ENCODE results near the gene RRAS.

DNA sequence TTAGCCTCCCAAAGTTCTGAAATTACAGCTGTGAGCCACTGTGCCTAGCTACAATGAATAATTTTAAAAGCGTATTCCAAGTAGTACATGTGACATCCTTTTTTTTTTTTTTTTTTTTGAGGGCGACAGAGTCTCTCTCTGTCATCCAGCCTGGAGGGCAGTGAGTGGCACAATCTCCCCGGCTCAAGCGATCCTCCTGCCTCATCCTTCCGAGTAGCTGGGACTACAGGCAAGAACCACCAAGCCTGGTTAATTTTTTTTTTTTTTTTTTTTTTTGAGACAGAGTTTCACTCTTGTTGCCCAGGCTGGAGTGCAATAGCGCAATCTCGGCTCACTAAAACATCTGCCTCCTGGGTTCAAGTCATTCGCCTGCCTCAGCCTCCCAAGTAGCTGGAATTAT is 52.7 kb downstream of the RRAS start:
- TF ChIP-seq, protein P1, sequence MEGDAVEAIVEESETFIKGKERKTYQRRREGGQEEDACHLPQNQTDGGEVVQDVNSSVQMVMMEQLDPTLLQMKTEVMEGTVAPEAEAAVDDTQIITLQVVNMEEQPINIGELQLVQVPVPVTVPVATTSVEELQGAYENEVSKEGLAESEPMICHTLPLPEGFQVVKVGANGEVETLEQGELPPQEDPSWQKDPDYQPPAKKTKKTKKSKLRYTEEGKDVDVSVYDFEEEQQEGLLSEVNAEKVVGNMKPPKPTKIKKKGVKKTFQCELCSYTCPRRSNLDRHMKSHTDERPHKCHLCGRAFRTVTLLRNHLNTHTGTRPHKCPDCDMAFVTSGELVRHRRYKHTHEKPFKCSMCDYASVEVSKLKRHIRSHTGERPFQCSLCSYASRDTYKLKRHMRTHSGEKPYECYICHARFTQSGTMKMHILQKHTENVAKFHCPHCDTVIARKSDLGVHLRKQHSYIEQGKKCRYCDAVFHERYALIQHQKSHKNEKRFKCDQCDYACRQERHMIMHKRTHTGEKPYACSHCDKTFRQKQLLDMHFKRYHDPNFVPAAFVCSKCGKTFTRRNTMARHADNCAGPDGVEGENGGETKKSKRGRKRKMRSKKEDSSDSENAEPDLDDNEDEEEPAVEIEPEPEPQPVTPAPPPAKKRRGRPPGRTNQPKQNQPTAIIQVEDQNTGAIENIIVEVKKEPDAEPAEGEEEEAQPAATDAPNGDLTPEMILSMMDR (IDR thresholded peaks at IDR 0.05), result no peak
- no peak for TF ChIP-seq POLR2A (IDR thresholded peaks at IDR 0.05)

Measured in thyroid gland (tissue), 4 donors.